ENCODE measurements around the gene CRADD.
"Not testable (repeated sequence)": the region's sequence is repeated elsewhere in the genome, so short reads cannot be mapped to it uniquely, and the experiment has no call there.

CRADD gene

GRCh38 chr12:93740751-93741150 lies 63.6 kb downstream of the CRADD start:
- no peak for DNase-seq

GRCh38 chr12:93741659-93742109 lies 64.5 kb downstream of the CRADD start:
- no peak for DNase-seq

GRCh38 chr12:93742110-93742934 lies 65.1 kb downstream of the CRADD start:
- DNase-seq: peak; percentile 29

GRCh38 chr12:93743229-93743998 lies 66.2 kb downstream of the CRADD start:
- no peak for DNase-seq

GRCh38 chr12:93743999-93744689 lies 67.0 kb downstream of the CRADD start:
- DNase-seq: no peak

- DNase-seq: no peak
Measured at GRCh38 chr12:93745286-93745685, 68.1 kb downstream of the CRADD start.

- no peak for DNase-seq
Measured at GRCh38 chr12:93746572-93747168, 69.5 kb downstream of the CRADD start.

- no peak for DNase-seq
Measured at GRCh38 chr12:93748672-93749383, 71.7 kb downstream of the CRADD start.

- DNase-seq: no peak
Measured at GRCh38 chr12:93749515-93749914, 72.3 kb downstream of the CRADD start.

- DNase-seq: no peak
Measured at GRCh38 chr12:93750056-93750455, 72.9 kb downstream of the CRADD start.

- DNase-seq: no peak
Measured at GRCh38 chr12:93751864-93752610, 74.9 kb downstream of the CRADD start.

- DNase-seq: no peak
Measured at GRCh38 chr12:93753285-93753684, 76.1 kb downstream of the CRADD start.

- DNase-seq: no peak
Measured at GRCh38 chr12:93753838-93754429, 76.8 kb downstream of the CRADD start.

- not testable (repeated sequence) for DNase-seq
Measured at GRCh38 chr12:93754859-93755258, 77.7 kb downstream of the CRADD start.

GRCh38 chr12:93756288-93756687 lies 79.1 kb downstream of the CRADD start:
- DNase-seq: no peak

GRCh38 chr12:93757792-93758694 lies 80.9 kb downstream of the CRADD start:
- DNase-seq: no peak

- DNase-seq: no peak
Measured at GRCh38 chr12:93758801-93759373, 81.7 kb downstream of the CRADD start.

- no peak for DNase-seq
Measured at GRCh38 chr12:93759512-93760081, 82.4 kb downstream of the CRADD start.

- no peak for DNase-seq
Measured at GRCh38 chr12:93760275-93760875, 83.2 kb downstream of the CRADD start.

Measured in NCI-H1048 (cell line).